GM23338 (cell line): ENCODE measurements around the gene LMO7. TPM values are rescaled to one million over a fixed set of nuclear protein-coding genes. Genes with fewer than 3 reads are reported as not detected.

ENCODE experiments used
- ATAC-seq: fragments of 200-7000 bp; cut with Tn5 transposase; 3 replicates; pipeline ENCODE4 v1.9.1; 2020
- DNase-seq: peaks from one replicate; pipeline ENCODE4 v3.0.0-alpha.2; 2015; ENCODE audit warnings: low spot score
- H2AFZ ChIP-seq: fragments of 200-600 bp; sonication (generic); 2 replicates; pipeline ENCODE4 v1.8.0; 2016; ENCODE audit warnings: antibody characterized with exemption, mild to moderate bottlenecking, moderate library complexity
- H3F3A ChIP-seq: fragments of 200-600 bp; sonication (generic); replicated peaks from 2 replicates; pipeline ENCODE4 v1.8.0; 2017; ENCODE audit warnings: antibody characterized with exemption, mixed run types, low read depth
- H3K27ac ChIP-seq: fragments of 200-600 bp; sonication (generic); 2 replicates; pipeline ENCODE4 v1.6.1; 2016; ENCODE audit warnings: low read depth
- H3K27me3 ChIP-seq: fragments of 200-600 bp; sonication (generic); 2 replicates; pipeline ENCODE4 v1.8.0; 2016; ENCODE audit warnings: mild to moderate bottlenecking, mixed run types, moderate library complexity; ENCODE audit not compliant: insufficient read depth
- H3K36me3 ChIP-seq: fragments of 200-600 bp; sonication (generic); 2 replicates; pipeline ENCODE4 v1.8.0; 2016; ENCODE audit warnings: mild to moderate bottlenecking; ENCODE audit not compliant: insufficient read depth
- H3K4me1 ChIP-seq: fragments of 200-600 bp; sonication (generic); 2 replicates; pipeline ENCODE4 v1.8.0; 2016; ENCODE audit warnings: mild to moderate bottlenecking, moderate library complexity; ENCODE audit not compliant: insufficient read depth
- H3K4me2 ChIP-seq: fragments of 200-600 bp; sonication (generic); 2 replicates; pipeline ENCODE4 v1.7.1; 2017; ENCODE audit warnings: mixed run types
- H3K4me3 ChIP-seq: fragments of 200-600 bp; sonication (generic); 2 replicates; pipeline ENCODE4 v1.6.1; 2016; ENCODE audit warnings: mixed run types
- H3K79me2 ChIP-seq: fragments of 200-600 bp; sonication (generic); replicated peaks from 2 replicates; pipeline ENCODE4 v1.8.0; 2017; ENCODE audit warnings: mild to moderate bottlenecking; ENCODE audit not compliant: insufficient read depth
- H3K9me2 ChIP-seq: fragments of 200-600 bp; sonication (generic); 2 replicates; pipeline ENCODE4 v1.8.0; 2017; ENCODE audit not compliant: insufficient read depth
- H4K20me1 ChIP-seq: fragments of 200-600 bp; sonication (generic); replicated peaks from 2 replicates; pipeline ENCODE4 v1.8.0; 2017; ENCODE audit warnings: mild to moderate bottlenecking; ENCODE audit not compliant: insufficient read depth
- H3K27ac Mint-ChIP-seq: 2 replicates; pipeline ENCODE4 v1.8.0; 2020; ENCODE audit warnings: inconsistent platforms, mild to moderate bottlenecking, moderate library complexity, mixed read lengths
- H3K27me3 Mint-ChIP-seq: 3 replicates; pipeline ENCODE4 v1.8.0; 2022; ENCODE audit warnings: low read depth, mild to moderate bottlenecking, moderate library complexity, mixed read lengths, inconsistent platforms; ENCODE audit not compliant: insufficient read depth, poor library complexity
- H3K36me3 Mint-ChIP-seq: 3 replicates; pipeline ENCODE4 v1.8.0; 2021; ENCODE audit warnings: low read depth, mild to moderate bottlenecking, inconsistent platforms, moderate library complexity, mixed read lengths
- H3K4me1 Mint-ChIP-seq: 3 replicates; pipeline ENCODE4 v1.8.0; 2020; ENCODE audit warnings: mild to moderate bottlenecking, inconsistent platforms, mixed read lengths
- H3K4me3 Mint-ChIP-seq: 3 replicates; pipeline ENCODE4 v1.8.0; 2021; ENCODE audit warnings: moderate library complexity, mild to moderate bottlenecking, inconsistent platforms, mixed read lengths
- H3K9me3 Mint-ChIP-seq: 3 replicates; pipeline ENCODE4 v1.8.0; 2020; ENCODE audit warnings: moderate library complexity, mild to moderate bottlenecking, inconsistent platforms, mixed read lengths
- CREB1 ChIP-seq: fragments of 250-450 bp; sonication (Bioruptor Pico); IDR thresholded peaks from 2 replicates; pipeline ENCODE4 v1.5.0; 2020; ENCODE audit warnings: low read depth, mild to moderate bottlenecking, moderate library complexity
- CTCF ChIP-seq, 2 experiments: fragments of 200-600 bp in 1 of 2; sonication (generic) in 1 of 2; conservative IDR thresholded peaks; 2 replicates each; pipeline versions ENCODE4 v1.5.1 to v1.6.1; 2016 to 2017; ENCODE audit warnings: antibody characterized with exemption in 2 of 2, low read depth in 2 of 2, mild to moderate bottlenecking in 2 of 2, moderate library complexity in 1 of 2
- ETS1 ChIP-seq: IDR thresholded peaks from 2 replicates; pipeline ENCODE4 v1.6.1; 2016; ENCODE audit warnings: antibody characterized with exemption
- EZH2 ChIP-seq: fragments of 200-600 bp; sonication (generic); IDR thresholded peaks from one replicate; pipeline ENCODE4 v1.8.0; 2017; ENCODE audit warnings: antibody characterized with exemption, mild to moderate bottlenecking, low read depth; ENCODE audit not compliant: unreplicated experiment
- EZH2phosphoT487 ChIP-seq: fragments of 200-600 bp; sonication (generic); IDR thresholded peaks from one replicate; pipeline ENCODE4 v1.8.1; 2018; ENCODE audit warnings: antibody characterized with exemption; ENCODE audit not compliant: unreplicated experiment
- JUNB ChIP-seq: IDR thresholded peaks from one replicate; pipeline ENCODE4 v1.6.1; 2016; ENCODE audit warnings: antibody characterized with exemption; ENCODE audit not compliant: unreplicated experiment
- NANOG ChIP-seq: IDR thresholded peaks from 2 replicates; pipeline ENCODE4 v1.6.1; 2016; ENCODE audit warnings: antibody characterized with exemption, borderline replicate concordance
- POLR2AphosphoS5 ChIP-seq: IDR thresholded peaks from 2 replicates; pipeline ENCODE4 v1.6.1; 2016; ENCODE audit warnings: antibody characterized with exemption, low read depth
- REST ChIP-seq: IDR thresholded peaks from one replicate; pipeline ENCODE4 v1.6.1; 2018; ENCODE audit warnings: antibody characterized with exemption; ENCODE audit not compliant: unreplicated experiment
- STAT1 ChIP-seq: IDR thresholded peaks from one replicate; pipeline ENCODE4 v1.6.1; 2016; ENCODE audit warnings: antibody characterized with exemption; ENCODE audit not compliant: unreplicated experiment
- ZNF114 ChIP-seq: fragments of 250-450 bp; sonication (Bioruptor Pico); IDR thresholded peaks from 2 replicates; pipeline ENCODE4 v1.5.0; 2020; ENCODE audit warnings: mild to moderate bottlenecking, moderate library complexity
- ZNF331 ChIP-seq: fragments of 250-450 bp; sonication (Bioruptor Pico); IDR thresholded peaks from 2 replicates; pipeline ENCODE4 v1.5.0; 2020; ENCODE audit warnings: low read depth, mild to moderate bottlenecking, moderate library complexity
- ZNF462 ChIP-seq: fragments of 250-450 bp; sonication (Bioruptor Pico); IDR thresholded peaks from 2 replicates; pipeline ENCODE4 v1.5.0; 2020; ENCODE audit warnings: mild to moderate bottlenecking, moderate library complexity
- polyA plus RNA-seq: library from polyadenylated mRNA; unstranded; fragments of >200 nt; fragmentation: Nextera tagmentation; extraction: Ambion mirVana; gene quantifications from 2 replicates; pipeline ENCODE4 v1.2.1, GENCODE V29; 2016
- total RNA-seq: library from RNA; depleted of rRNA; stranded (reverse); fragments of >200 nt; shearing (Covaris generic); gene quantifications from 2 replicates; pipeline ENCODE4 v1.2.3, GENCODE V29; 2014

Gene LMO7
- total and polyA plus RNA-seq, 2 experiments from 2014 or later = 22.3 to 26.9 TPM

GRCh38 chr13:75806117-75806516 lies 170.0 kb downstream of the LMO7 start:
- Mint-ChIP-seq H3K27me3 (peaks cover 6% of the 10 kb centered on the region), H3K9me3 (no peaks in the 10 kb centered on the region), H3K27ac (peak overlapping the region; percentile 70; the same call in 1 of the 2 replicates), H3K36me3 (peaks cover 12% of the 10 kb centered on the region; the same call in 2 of the 3 replicates), H3K4me3 (no peak overlapping the region), H3K4me1 (peaks cover 59% of the 10 kb centered on the region)
- DNase-seq = no peak
- no peak overlapping the region for H3K27ac ChIP-seq
- H2AFZ ChIP-seq = no peak overlapping the region
- no peaks in the 10 kb centered on the region for H3K27me3 ChIP-seq
- H3F3A ChIP-seq = peaks cover 4% of the 10 kb centered on the region; the same call in 1 of the 2 replicates
- H3K4me1 ChIP-seq = peaks cover 47% of the 10 kb centered on the region
- H3K4me2 ChIP-seq = no peak overlapping the region
- no peaks in the 10 kb centered on the region for H3K36me3 ChIP-seq
- TF ChIP-seq REST (no peak), ETS1 (no peak), ZNF462 (CRISPR knock-in tag) (no peak), EZH2 (no peak), NANOG (no peak), POLR2AphosphoS5 (no peak), JUNB (no peak), ZNF331 (CRISPR knock-in tag) (no peak), ZNF114 (CRISPR knock-in tag) (no peak), EZH2phosphoT487 (no peak), CREB1 (CRISPR knock-in tag) (no peak), STAT1 (no peak), CTCF (conservative IDR thresholded peaks at IDR 0.05; ENCODE audit: low read depth in 2 of 2) (no peak)
- no peaks in the 10 kb centered on the region for H3K9me2 ChIP-seq
- no peak overlapping the region for H3K4me3 ChIP-seq
- H4K20me1 ChIP-seq = no peaks in the 10 kb centered on the region
- ATAC-seq = peak; percentile 6; the same call in 2 of the 3 replicates
- no peaks in the 10 kb centered on the region for H3K79me2 ChIP-seq
